Stimulated activated CD8-positive, alpha-beta memory T cell treated with anti-CD3 and anti-CD28 coated beads, Interleukin-2, amount 100 ng/mL, for 48 hours (primary cell): ENCODE results near the gene CACTIN.

Experiments used
- DNase-seq, 2 donors: peaks; one replicate each; pipeline ENCODE4 v3.0.0-alpha.2; 2020; ENCODE audit warnings: low read depth in 2 of 2

Gene CACTIN

DNA sequence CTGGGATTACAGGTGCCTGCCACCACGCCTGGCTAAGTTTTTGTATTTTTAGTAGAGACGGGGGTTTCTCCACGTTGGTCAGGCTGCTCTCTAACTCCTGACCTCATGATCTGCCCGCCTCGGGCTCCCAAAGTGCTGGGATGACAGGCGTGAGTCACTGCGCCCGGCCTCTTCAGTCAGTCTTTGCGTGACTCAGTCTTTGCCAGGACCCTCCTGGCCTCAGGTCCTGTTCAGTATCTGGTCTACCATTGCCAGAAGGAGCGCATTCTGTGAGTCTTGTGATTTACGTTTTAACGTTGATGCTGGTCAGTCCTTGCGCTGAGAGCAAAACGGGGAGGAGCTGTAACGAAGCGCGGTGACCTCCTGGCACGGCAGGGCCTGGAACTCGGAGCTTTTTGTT lies 61.5 kb downstream of the CACTIN start:
- DNase-seq = no peak

DNA sequence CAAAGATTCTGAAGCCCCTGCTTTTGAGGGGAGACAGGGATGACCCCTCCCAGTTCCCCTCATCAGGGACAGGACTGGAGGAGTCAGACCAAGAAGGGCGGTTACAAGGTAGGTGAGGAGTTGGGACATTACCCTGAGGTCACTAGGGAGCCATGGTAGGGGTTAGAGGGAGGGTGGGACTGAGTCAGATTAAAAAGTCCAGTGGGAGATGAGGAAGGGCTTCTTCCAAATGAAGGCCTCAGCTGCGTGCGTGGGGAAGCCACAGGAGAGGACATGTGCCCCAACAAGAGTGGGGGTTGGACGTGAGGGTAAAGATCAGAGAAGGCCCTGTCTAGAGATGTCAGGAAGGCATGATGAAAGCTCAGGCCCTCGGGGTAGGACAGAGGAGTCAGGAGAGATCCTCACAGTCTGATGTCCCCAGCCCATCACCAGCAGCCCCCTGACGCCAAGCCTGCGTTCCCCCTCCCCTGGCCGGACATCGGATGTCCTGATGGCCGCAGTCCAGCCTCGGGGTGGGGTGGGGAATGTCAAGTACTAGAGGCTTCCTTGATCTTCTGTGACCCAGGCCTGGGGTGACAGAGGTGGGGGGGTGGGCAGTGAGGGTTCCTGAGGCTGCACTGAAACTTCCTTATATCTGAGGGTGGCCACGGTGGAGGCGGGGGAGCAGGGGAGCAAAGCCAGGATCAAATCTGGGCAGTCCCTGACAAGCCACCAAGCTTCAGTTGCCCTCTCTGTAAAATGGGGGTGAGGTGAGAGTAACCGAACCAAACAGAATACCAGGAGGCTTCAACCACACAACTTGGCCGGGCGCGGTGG lies 62.7 kb downstream of the CACTIN start:
- DNase-seq = no peak
